Measurements from ENCODE around the gene SLC25A33. TPM values are rescaled to one million over a fixed set of nuclear protein-coding genes. Genes with fewer than 3 reads are reported as not detected.

SLC25A33 gene
- total and polyA plus RNA-seq, 8 donors: 1.1 to 2.9 (median 1.6) TPM

DNA sequence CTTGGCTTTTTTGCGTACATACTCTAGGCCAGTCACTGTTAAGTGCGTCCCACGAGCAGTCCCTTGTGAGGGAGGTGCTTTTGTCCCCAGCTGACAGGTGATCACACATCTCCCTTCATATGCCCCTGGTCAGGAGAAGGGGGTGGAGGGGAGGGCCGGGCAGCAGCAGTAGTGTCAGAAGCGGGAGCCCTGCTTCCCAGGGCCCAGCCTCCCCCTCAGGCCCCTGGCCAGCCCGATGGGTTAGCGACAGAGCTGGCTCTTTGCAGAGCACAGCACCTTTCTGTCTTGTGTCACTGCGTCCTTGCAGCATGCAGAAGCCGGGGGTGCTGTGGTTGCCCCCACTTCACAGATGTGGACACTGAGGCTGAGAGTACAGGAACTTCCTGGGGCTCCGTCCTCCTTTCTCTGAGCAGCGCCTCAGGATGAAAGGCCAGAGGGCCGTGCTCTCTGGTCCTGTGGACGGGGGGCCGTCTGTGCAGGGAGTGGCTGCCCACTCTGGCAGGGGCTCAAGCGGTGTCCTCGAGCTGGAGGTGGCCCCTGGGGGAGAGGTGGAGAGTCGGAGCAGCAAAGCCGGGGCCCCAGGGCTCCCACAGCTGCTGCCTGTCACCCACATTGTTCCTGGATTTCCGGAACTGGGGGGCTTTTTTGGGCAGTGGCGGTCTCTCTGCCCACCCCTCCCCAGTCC, 55.3 kb downstream of the SLC25A33 start:
- TF ChIP-seq, protein P1, sequence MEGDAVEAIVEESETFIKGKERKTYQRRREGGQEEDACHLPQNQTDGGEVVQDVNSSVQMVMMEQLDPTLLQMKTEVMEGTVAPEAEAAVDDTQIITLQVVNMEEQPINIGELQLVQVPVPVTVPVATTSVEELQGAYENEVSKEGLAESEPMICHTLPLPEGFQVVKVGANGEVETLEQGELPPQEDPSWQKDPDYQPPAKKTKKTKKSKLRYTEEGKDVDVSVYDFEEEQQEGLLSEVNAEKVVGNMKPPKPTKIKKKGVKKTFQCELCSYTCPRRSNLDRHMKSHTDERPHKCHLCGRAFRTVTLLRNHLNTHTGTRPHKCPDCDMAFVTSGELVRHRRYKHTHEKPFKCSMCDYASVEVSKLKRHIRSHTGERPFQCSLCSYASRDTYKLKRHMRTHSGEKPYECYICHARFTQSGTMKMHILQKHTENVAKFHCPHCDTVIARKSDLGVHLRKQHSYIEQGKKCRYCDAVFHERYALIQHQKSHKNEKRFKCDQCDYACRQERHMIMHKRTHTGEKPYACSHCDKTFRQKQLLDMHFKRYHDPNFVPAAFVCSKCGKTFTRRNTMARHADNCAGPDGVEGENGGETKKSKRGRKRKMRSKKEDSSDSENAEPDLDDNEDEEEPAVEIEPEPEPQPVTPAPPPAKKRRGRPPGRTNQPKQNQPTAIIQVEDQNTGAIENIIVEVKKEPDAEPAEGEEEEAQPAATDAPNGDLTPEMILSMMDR (IDR thresholded peaks at IDR 0.05): no peak
- Histone ChIP-seq H3K4me3 (no peak overlapping the region), H3K36me3 (no peaks in the 10 kb centered on the region), H3K9me3 (no peaks in the 10 kb centered on the region), H3K27me3 (no peaks in the 10 kb centered on the region), H3K4me1 (peaks cover 0 to 10% (median 1%) of the 10 kb centered on the region in 3 donors), H3K27ac (no peak overlapping the region)
- ATAC-seq (no peak), FAIRE-seq (no peak), DNase-seq (peak in 2 of 6 donors; percentile 44 to 55)
- 91 to 93% methylated on average over 18 to 20 of the region's 20 CpGs for WGBS, 2 donors
- intact Hi-C loops (cut with DNase I): no loop called here

DNA sequence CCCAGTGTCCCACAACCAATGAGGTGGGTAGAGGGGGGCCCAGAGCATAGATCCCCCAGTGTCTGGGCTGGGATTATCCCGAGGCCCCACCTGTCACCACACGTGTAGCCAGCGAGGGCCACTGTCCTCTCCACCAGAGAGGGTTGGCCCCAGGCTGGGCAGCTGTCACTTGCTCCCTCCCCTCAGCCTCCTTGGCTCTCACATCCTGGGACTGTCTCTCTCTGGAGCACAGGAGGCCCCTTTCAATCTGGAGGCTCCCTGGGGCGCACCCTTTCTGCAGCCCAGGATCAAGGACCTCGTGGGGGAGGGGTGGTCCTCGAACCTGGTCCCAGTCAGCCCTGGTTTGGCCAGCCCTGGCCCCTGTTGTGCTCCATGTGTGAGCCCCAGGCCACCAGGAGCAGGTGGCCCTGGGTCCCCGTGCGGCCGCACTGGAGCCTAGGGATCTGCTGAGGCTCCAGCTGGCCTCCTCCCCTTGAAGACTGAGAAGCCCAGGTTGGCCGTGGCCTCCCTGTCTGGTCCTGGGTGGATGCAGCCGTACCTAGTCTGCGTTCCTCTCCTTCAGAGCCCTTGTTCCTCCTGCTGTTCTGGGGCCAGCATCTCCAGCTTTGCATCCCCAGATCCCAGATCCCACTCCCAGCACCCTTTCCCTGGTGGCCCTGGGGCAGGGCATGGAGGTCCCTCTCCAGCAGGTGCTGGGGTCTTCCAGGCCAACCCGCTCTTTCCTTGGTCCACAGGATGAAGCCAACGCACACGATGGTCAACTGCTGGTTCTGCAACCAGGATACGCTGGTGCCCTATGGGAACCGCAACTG, 56.1 kb downstream of the SLC25A33 start:
- WGBS, 2 donors: 88 to 94% methylated on average over 17 of the region's 17 CpGs
- DNase-seq (peak in 2 of 6 donors; percentile 46 to 64), ATAC-seq (no peak), FAIRE-seq (no peak)
- Histone ChIP-seq H3K4me3 (no peak overlapping the region), H3K27ac (no peak overlapping the region), H3K36me3 (no peaks in the 10 kb centered on the region), H3K4me1 (peaks cover 0 to 4% (median 0%) of the 10 kb centered on the region in 3 donors), H3K9me3 (no peaks in the 10 kb centered on the region), H3K27me3 (no peaks in the 10 kb centered on the region)
- intact Hi-C loops (cut with DNase I): no loop called here
- TF ChIP-seq, protein P1 (IDR thresholded peaks at IDR 0.05): no peak

DNA sequence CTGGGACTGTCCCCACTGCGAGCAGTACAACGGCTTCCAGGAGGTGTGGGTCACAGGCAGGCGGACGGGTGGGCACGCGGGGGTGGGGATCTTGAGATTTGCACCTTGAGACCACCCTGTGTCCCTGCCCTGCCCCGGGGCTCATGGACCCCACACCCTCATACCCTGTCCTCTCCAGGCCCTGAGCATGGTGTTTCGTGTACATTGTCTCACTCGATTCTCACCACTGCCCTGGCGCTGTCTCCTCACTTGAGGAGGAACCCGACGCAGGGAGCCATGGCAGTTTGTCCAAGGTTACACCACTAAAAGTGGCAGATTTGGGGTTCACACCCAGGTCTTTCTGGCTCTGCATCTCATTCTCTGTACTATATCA, 56.7 kb downstream of the SLC25A33 start:
- H3K4me1 ChIP-seq: peaks cover 0 to 4% (median 0%) of the 10 kb centered on the region in 3 donors
- ATAC-seq (no peak), DNase-seq (peak in 1 of 6 donors; percentile 50), FAIRE-seq (no peak)
- TF ChIP-seq, protein P1 (IDR thresholded peaks at IDR 0.05): no peak
- no peaks in the 10 kb centered on the region for H3K27me3 ChIP-seq
- no peaks in the 10 kb centered on the region for H3K9me3 ChIP-seq
- no peak overlapping the region for H3K27ac ChIP-seq
- 87 to 91% methylated on average over 12 of the region's 12 CpGs for WGBS, 2 donors
- intact Hi-C loops (cut with DNase I): no loop called here
- H3K36me3 ChIP-seq: peaks cover 0 to 3% (median 0%) of the 10 kb centered on the region in 3 donors
- H3K4me3 ChIP-seq: no peak overlapping the region

DNA sequence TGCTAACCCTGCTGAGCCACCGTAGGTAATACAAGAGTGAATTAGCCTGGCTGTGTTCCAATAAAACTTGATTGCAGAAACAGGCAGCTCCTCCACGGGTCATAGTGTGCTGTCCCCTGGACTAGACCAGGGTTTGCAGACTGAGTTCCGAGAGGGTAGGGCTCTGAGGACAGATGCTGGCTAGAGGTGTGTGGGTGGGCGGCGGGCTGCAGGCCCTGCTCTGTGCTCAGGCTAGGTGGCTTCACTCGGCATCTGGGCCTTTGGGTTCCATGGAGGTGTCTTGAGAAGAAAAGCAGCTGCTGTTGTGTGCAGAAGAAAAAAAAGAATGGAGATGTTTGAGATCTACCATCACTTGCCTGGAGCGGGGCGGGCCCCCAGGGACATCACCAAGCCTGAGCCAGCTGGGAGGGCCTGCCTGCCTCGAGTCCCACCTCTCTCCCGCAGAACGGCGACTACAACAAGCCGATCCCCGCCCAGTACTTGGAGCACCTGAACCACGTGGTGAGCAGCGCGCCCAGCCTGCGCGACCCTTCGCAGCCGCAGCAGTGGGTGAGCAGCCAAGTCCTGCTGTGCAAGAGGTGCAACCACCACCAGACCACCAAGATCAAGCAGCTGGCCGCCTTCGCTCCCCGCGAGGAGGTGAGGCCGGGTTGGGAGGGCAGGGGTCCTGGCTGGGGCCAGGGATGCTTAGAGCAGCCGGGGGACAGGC, 57.3 kb downstream of the SLC25A33 start:
- Histone ChIP-seq H3K27ac (no peak overlapping the region), H3K9me3 (no peaks in the 10 kb centered on the region), H3K27me3 (no peaks in the 10 kb centered on the region), H3K4me1 (peaks cover 0 to 4% (median 0%) of the 10 kb centered on the region in 3 donors), H3K36me3 (peaks cover 0 to 9% (median 2%) of the 10 kb centered on the region in 3 donors), H3K4me3 (no peak overlapping the region)
- intact Hi-C loops (cut with DNase I): no loop called here
- DNase-seq: peak in 2 of 6 donors; percentile 50 to 64
- 81% methylated on average over 27 of the region's 27 CpGs for WGBS, 2 donors
- peak in 2 of 4 donors; percentile 14 to 15 for ATAC-seq
- FAIRE-seq: no peak
- TF ChIP-seq, protein P1 (IDR thresholded peaks at IDR 0.05): no peak
